ENCODE measurements around the gene SP6.

DNA sequence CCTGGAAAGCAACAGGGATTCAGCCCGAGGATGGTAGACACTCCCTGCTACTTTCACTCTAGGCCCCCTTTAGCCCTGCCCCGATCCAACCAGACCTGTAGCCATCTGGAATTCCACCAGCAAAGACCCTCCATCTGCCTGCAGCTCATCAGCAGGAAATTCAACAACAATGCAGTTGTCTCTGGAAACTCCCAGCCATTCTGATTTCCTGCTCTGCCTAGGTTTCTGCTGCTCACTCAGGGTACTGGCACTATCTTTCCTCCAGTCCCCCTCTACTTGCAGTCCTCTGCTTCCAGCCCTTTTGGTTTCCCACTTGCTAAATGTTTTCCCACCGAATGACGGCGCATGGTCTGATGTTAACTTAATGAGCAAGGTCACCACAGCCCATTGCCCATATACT lies 2.7 kb upstream of the SP6 start:
- no peak for TF ChIP-seq POLR2A (IDR thresholded peaks at IDR 0.05)
- TF ChIP-seq, protein P1, sequence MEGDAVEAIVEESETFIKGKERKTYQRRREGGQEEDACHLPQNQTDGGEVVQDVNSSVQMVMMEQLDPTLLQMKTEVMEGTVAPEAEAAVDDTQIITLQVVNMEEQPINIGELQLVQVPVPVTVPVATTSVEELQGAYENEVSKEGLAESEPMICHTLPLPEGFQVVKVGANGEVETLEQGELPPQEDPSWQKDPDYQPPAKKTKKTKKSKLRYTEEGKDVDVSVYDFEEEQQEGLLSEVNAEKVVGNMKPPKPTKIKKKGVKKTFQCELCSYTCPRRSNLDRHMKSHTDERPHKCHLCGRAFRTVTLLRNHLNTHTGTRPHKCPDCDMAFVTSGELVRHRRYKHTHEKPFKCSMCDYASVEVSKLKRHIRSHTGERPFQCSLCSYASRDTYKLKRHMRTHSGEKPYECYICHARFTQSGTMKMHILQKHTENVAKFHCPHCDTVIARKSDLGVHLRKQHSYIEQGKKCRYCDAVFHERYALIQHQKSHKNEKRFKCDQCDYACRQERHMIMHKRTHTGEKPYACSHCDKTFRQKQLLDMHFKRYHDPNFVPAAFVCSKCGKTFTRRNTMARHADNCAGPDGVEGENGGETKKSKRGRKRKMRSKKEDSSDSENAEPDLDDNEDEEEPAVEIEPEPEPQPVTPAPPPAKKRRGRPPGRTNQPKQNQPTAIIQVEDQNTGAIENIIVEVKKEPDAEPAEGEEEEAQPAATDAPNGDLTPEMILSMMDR (IDR thresholded peaks at IDR 0.05): no peak
